ENCODE results near the gene NOL3. TPM values are rescaled to one million over a fixed set of nuclear protein-coding genes. Genes with fewer than 3 reads are reported as not detected.

Gene NOL3
- polyA plus RNA-seq, 12 donors = 16.3 to 42.3 (median 34.2) TPM; not detected in 1

- no peak for DNase-seq
These were observed 18.8 kb upstream of the NOL3 start for GRCh38 chr16:67151431-67152097.

DNA sequence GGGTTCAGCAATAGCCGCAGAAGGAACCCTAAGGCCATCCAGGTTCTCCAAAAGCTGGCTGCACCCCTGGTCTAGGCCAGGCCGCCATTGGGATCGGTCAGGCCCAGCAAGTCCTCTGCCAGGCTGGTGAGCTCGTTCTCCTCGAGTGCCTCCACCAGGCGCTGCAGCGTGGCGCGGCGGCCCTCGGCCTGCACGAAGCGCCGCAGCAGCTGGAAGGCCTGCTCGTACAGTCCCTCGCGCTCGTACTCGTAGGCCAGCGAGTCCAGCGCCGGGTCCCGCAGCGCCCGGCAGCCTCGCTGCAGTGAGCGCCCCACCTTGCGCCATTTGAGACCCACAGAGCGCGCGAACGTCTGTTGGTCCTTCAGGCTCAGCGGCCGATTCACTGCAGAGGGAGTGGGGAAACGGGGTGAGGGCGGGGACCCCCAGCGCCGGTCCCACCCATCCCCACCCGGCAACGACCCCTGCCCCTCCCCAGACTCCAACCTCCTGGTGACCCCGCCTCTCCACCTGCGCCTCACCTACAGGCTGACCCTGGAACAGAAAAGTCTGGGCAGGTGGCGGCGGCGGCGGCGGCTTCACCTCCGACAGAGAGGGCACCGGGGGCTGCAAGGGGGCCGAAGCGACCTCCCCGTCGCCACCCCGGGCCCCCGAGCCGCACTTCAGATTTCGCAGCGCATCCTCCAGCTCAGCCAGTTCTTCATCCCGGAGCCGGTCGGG lies 15.6 kb upstream of the NOL3 start:
- DNase-seq = no peak

- peak; percentile 81 for DNase-seq
These were observed 14.8 kb upstream of the NOL3 start for GRCh38 chr16:67155295-67156142.

- no peak for DNase-seq
These were observed 14.0 kb upstream of the NOL3 start for GRCh38 chr16:67156143-67156844.

DNA sequence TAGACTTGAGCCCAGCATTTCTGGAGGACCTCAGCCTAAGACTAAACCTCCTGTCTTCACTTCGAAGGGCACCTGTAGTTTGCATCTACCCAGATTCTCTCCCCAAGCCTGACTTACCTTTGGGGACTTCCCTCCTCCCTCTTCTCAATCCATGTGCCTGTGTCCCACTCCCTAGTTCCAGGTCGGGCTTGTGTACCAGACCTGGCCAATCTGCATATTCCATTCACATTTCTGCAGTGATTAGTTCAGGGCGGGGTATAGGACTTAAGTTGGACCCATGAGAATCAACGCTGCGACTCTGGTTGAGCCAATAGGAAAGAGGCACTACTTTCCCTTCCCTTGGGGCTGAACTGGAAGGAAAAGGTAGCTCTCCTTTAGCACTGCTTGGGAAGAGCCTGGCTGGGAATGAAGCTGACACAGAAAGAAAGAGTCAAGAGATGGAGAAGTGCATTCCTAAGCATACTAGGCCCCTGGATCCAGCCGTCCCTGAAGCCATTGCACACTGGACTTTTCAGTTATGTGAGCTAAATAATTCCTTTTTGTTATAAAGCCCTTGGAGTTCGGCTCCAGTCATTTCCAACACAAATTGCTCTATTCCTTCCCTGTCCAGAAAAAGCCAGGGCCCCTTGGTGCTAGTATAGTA lies 13.1 kb upstream of the NOL3 start:
- DNase-seq = no peak

DNA sequence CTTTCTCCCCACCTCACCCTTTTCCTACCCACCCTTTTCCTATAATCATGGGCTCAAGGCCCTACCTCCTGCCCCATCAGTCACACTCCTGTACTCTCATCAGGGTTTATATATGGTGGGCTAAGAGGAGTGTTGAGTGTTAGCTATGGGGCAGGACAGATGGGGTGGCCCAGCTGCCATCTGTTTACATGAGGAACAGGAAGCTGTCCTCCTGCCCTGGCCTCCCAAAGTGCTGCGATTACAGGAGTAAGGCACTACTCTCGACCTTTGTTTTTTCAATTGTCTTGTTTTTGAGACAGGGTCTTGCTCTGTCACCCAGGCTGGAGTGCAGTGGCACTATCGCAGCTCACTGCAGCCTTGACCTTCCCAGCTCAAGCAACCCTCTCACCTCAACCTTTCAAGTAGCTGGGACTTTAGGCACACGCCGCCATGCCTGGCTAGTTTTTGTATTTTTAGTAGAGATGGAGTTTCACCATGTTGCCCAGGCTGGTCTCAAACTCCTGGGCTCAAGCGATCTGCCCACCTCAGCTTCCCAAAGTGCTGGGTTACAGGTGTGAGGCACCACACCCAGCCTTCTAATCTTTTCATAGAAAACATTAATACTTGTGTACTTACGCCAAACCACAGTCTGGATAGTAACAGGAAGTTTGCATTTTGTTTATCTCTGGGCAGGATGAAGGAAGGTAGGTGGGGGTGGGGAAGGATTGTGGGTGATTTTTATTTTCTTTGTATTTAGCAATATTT lies 12.3 kb upstream of the NOL3 start:
- no peak for DNase-seq

GRCh38 chr16:67158637-67159600 lies 11.4 kb upstream of the NOL3 start:
- DNase-seq = no peak

GRCh38 chr16:67161595-67162058 lies 8.7 kb upstream of the NOL3 start:
- no peak for DNase-seq

- no peak for DNase-seq
These were observed 7.7 kb upstream of the NOL3 start for GRCh38 chr16:67162506-67163163.

GRCh38 chr16:67163164-67163998 lies 7.0 kb upstream of the NOL3 start:
- no peak for DNase-seq

DNA sequence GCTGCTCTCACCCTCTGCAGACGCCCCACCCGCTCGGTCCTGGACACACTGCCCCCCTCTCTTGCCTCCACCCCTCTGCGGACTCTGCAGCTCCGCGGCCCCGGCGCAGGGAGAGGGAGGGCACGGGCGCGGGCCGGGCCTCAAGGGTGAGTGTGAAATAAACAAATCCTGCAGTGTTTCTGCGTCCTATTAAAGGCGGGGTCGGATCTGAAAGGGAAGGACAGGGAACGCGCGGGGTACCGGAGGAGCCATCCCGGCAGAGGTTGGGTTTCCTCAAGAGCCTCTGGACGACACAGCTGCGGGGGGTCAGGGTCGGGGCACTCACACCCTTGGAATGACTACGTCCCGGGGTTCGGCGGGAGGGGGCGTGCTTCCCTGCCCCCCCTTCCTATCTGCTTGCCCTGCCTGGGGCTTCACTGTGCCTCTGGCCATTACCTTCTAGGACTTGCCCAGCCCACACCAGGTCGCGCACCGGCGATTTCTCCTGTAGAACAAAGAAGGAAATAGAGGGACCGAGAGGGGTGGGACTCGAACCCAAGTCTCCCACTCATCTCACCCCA lies 6.3 kb upstream of the NOL3 start:
- no peak for DNase-seq

DNA sequence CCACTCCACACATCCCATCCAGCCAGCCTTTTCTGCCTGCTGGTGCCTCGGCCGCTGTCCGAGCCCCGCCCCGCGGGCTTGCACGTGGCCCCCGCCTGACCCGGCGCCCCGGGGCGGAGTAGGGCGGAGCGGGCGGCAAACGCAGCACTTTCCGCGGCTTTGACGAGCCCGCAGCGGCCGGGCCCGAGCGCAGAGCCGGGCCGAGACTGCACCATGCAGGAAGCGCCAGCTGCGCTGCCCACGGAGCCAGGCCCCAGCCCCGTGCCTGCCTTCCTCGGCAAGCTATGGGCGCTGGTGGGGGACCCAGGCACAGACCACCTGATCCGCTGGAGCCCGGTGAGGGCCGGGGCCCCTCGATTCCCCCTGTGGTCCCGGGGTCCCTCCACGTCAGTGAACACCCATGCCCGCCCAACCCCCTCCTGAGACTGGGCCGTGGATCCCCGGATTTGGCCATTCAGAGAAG lies 5.7 kb upstream of the NOL3 start, which contains the start of gene HSF4:
Gene HSF4 (plus strand): TSS at position 147 of the 463 bp plus-strand sequence. CDS start 67 bp downstream, at position 214.
- no peak for DNase-seq

DNA sequence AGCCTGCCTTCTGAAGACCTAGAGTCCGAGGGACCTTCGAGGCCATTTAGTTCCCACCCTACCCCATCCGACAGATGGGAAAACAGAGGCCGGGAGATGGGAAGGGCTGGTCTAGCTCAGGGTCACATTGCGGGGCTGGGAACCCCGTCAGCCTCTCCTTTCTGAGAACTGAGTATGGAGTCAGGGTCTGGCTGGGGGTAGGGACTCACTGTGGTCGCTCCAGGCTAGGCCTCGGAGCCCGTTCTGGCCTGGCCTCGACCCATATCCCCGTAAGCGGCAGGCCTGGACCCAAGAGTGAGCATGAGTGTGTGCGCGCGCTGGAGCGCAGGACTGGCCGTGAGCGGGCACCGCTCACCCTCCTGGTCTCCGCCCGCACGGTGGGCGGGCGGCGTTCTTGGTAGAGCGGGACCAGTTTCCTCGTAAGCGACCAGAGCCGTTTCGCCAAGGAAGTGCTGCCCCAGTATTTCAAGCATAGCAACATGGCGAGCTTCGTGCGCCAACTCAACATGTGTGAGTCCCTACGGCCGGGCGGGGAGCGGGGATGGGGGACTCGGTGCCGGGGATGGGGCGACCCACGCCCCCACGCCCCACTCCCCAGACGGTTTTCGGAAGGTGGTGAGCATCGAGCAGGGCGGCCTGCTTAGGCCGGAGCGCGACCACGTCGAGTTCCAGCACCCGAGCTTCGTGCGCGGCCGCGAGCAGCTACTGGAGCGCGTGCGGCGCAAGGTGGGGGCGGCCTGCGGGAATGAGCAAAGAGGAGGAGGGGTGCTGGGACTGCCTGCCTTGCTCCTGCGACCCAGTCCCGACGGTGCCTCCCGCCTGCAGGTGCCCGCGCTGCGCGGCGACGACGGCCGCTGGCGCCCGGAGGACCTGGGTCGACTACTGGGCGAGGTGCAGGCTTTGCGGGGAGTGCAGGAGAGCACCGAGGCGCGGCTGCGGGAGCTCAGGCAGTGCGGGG lies 4.9 kb upstream of the NOL3 start:
- DNase-seq = no peak

GRCh38 chr16:67166110-67166547 lies 4.2 kb upstream of the NOL3 start:
- no peak for DNase-seq

DNA sequence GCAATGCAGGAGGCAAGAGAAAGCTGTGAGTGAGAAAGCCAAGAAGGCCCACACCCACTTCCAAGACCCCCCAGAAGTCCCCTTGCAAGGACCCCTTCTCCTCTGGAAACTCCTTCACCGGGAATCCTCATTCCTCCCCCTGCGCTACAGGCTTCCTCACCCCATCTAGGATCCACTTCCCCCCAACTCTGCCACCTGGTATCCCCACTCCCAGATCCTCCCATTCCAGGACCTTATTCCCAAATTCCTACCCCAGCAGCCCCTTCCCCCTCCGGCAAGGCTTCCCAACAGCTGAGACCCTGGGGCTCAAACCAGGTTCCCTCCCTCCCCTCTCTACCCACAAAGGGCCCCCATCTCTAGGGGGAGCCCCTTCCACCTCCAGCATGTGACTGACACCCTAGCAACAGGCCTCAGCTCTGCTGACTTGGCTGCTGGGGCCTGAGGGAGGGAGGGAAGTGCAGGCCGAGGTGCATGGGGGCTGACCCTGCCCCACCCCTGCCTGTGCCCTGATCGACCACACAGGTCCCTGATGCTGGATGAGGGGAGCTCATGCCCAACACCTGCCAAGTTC lies 3.7 kb upstream of the NOL3 start:
- DNase-seq = no peak

DNA sequence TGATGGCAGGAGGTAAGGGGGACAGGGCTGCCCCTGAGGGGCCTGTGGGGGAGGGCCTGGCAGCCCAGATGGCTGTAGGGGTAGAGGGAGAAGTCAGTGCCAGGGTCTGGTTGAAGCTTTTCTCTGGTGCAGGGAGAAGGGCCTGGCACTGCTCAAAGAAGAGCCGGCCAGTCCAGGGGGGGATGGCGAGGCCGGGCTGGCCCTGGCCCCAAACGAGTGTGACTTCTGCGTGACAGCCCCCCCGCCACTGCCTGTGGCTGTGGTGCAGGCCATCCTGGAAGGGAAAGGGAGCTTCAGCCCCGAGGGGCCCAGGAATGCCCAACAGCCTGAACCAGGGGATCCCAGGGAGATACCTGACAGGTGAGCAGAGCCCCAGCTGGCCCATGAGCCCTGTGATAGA lies 2.8 kb upstream of the NOL3 start:
- DNase-seq = no peak

Data from muscle of arm (tissue), 12 donors.